Vagina (tissue), 2 donors: ENCODE data around the gene CHST14.

Experiments
- CTCF ChIP-seq, 3 experiments: fragments of 450-650 bp in 2 of 3; fragments of 200-600 bp in 1 of 3; sonication (generic) in 1 of 3; IDR thresholded peaks; one replicate each; pipeline ENCODE4 v1.5.1; 2017 to 2019; ENCODE audit warnings: antibody characterized with exemption in 3 of 3, mild to moderate bottlenecking in 2 of 3, moderate library complexity in 2 of 3
- POLR2A ChIP-seq, 2 donors: fragments of 450-650 bp; IDR thresholded peaks; one replicate each; pipeline ENCODE4 v1.6.1; 2017; ENCODE audit warnings: antibody characterized with exemption in 2 of 2, mild to moderate bottlenecking in 2 of 2, moderate library complexity in 2 of 2
- POLR2AphosphoS5 ChIP-seq, 2 donors: sonication (generic); formaldehyde crosslinking; IDR thresholded peaks; one replicate each; pipeline ENCODE4 v1.9.0; 2017; ENCODE audit warnings: antibody characterized with exemption in 2 of 2, mild to moderate bottlenecking in 2 of 2, low read depth in 1 of 2; ENCODE audit not compliant: insufficient read depth in 1 of 2

DNA sequence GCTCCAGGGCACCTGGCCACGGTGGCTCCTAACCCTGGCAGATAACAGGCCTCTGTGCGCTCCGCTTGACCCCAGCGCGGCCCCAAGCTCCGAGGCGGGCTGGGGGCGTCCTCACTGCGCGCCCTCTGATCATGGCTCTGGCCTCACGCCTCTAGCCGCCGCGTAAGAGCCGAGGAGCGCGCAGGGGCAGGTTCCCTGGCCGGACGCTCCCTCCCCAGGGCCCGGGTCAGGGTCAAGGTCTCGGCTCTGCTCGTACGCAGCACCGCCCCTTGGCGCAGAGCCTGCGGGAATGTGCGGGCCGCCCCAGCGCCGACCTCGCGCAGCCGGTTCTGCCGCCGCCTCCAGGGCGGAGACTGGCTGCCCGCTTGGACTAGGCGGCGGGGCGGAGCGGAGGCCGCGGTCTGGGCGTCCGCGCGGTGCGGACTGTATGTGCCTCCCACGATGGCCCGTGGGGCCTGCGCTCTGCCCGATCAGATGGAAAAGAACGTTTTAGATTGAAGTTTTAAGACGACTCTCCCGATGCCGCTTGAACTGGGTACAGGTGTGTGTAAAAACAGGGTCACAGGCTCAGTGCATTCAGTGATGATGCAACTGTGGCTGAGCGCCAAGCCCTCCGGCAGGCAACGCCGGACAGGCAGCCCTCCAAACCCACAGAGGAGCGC lies 40.8 kb downstream of the CHST14 start:
- TF ChIP-seq CTCF (IDR thresholded peaks at IDR 0.05) (no peak), POLR2A (IDR thresholded peaks at IDR 0.05) (no peak), POLR2AphosphoS5 (IDR thresholded peaks at IDR 0.05; ENCODE audit: insufficient read depth in 1 of 2, low read depth in 1 of 2) (peak in 1 of 2 donors; percentile 43)
